ENCODE measurements around the gene L2HGDH. TPM values are rescaled to one million over a fixed set of nuclear protein-coding genes. Genes with fewer than 3 reads are reported as not detected.

The L2HGDH gene
- total and polyA plus RNA-seq, 2 of the 4 experiments (the other 2 are of a cell fraction): 3.1 to 3.8 TPM

DNA sequence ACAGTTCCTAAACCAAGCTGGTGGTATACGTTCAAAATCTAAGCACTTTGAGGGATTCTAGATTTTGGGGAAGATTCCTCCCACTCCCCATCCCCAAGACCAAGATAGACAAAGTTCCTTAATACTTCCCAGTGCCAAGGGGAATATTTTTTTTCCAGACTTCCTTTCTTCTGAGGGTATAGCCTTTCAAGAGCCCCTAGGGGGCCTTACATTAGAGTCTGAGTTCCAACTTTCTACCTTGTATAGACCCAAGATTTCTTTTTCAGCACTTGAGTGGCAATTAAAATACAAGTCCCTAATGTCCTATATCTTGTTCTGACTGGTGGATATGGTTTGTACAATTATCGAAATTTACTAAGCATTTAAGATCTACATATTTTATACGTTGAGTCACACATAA, 52.0 kb downstream of the L2HGDH start:
- POLR2A ChIA-PET (ENCODE audit: unreplicated experiment): no interaction called here
- no peaks in the 10 kb centered on the region for H3K9me1 ChIP-seq (ENCODE audit: insufficient read depth, low read length)
- TF ChIP-seq MAFK (IDR thresholded peaks at IDR 0.05; ENCODE audit: low read depth, low read length): no peak
- TF ChIP-seq CHD1 (IDR thresholded peaks at IDR 0.05; ENCODE audit: low read depth, low read length): no peak
- H3K4me3 ChIP-seq (ENCODE audit: insufficient read depth, low read depth, low read length): no peak overlapping the region
- H3K18ac ChIP-seq (ENCODE audit: low read depth, low read length): no peak overlapping the region
- H4K91ac ChIP-seq (ENCODE audit: insufficient read depth, low read depth, low read length): no peak overlapping the region
- H4K20me1 ChIP-seq (ENCODE audit: insufficient read depth, low read length): no peaks in the 10 kb centered on the region
- no peaks in the 10 kb centered on the region for H3K79me1 ChIP-seq (ENCODE audit: low read depth in 1 of 2, low read length in 2 of 2)
- in situ Hi-C loops (cut with MboI; ENCODE audit: low sequenced_read_pairs): no loop called here
- H3K9ac ChIP-seq (ENCODE audit: low read depth, low read length): no peak overlapping the region
- no peak overlapping the region for H3K4ac ChIP-seq (ENCODE audit: low read depth, low read length)
- WGBS, 2 experiments (ENCODE audit: extremely low coverage in 2 of 2, insufficient read length in 1 of 2): no CpG with 5 or more reads among the region's 3 CpGs
- no peak overlapping the region for H3K27ac ChIP-seq (ENCODE audit: insufficient read depth, low read length)
- H3K36me3 ChIP-seq (ENCODE audit: control insufficient read depth, insufficient read depth, low read length): no peaks in the 10 kb centered on the region
- no peak overlapping the region for H4K8ac ChIP-seq (ENCODE audit: low read depth in 2 of 2, low read length in 2 of 2)
- no peak overlapping the region for H2AK5ac ChIP-seq (ENCODE audit: low read depth, low read length)
- dilution Hi-C loops (cut with HindIII; ENCODE audit: low sequenced_read_pairs, unreplicated experiment): no loop called here
- ATAC-seq (ENCODE audit: low read depth): no peak
- no peak overlapping the region for H2AFZ ChIP-seq (replicated peaks; ENCODE audit: low read length, poor library complexity)
- H2BK5ac ChIP-seq (ENCODE audit: low read depth, low read length, poor library complexity, severe bottlenecking): no peak overlapping the region
- H3K4me2 ChIP-seq (ENCODE audit: low read depth, low read length): no peak overlapping the region
- H3K56ac ChIP-seq (ENCODE audit: extremely low read depth, insufficient read depth, low read length): no peak overlapping the region
- intact Hi-C loops (cut with micrococcal nuclease): loop anchor here (5.0 kb wide), 1 partner anchor 37 kb away; no protein-coding TSS in a partner anchor
- DNase-seq: no peak
- no peak overlapping the region for H3K23ac ChIP-seq (ENCODE audit: low read depth, low read length)
- no peaks in the 10 kb centered on the region for H3K4me1 ChIP-seq (ENCODE audit: control insufficient read depth, insufficient read depth, low read length)
- H2AK9ac ChIP-seq (replicated peaks; ENCODE audit: low read depth, low read length, poor library complexity): no peak overlapping the region
- no peak overlapping the region for H4K5ac ChIP-seq (ENCODE audit: low read depth, low read length)
- no peak overlapping the region for H2BK120ac ChIP-seq (ENCODE audit: low read depth, low read length)
- no peak overlapping the region for H2BK20ac ChIP-seq (ENCODE audit: low read depth, low read length)
- CTCF ChIA-PET: interaction anchor here (0.6 to 1.2 kb wide), 7 partner anchors 8 to 397 kb away, joined by 3 to 5 read pairs (median 3); no protein-coding TSS in a partner anchor
- H3K27me3 ChIP-seq (ENCODE audit: control insufficient read depth, insufficient read depth, low read length): no peaks in the 10 kb centered on the region
- no peak overlapping the region for H3K14ac ChIP-seq (replicated peaks; ENCODE audit: low read depth, low read length)
- H3K9me3 ChIP-seq (ENCODE audit: control insufficient read depth, insufficient read depth, low read length): no peaks in the 10 kb centered on the region
- no peak overlapping the region for H2BK15ac ChIP-seq (ENCODE audit: low read depth, low read length)
- BruUV-seq (replicated peaks): no TSS peak

Data from IMR-90 (cell line).